H9 (cell line): ENCODE data around the gene CAVIN2. TPM values are rescaled to one million over a fixed set of nuclear protein-coding genes. Genes with fewer than 3 reads are reported as not detected.

Experiments
- DNase-seq: peaks from one replicate; pipeline ENCODE4 v3.0.0-alpha.2; 2017
- H2AFZ ChIP-seq: one replicate; pipeline ENCODE4 v1.6.1; 2013; ENCODE audit warnings: mild to moderate bottlenecking, low read length, control low read depth, moderate library complexity
- H2AK5ac ChIP-seq: 2 replicates; pipeline ENCODE4 v1.6.1; 2013; ENCODE audit warnings: low read length, control low read depth, mixed read lengths; ENCODE audit not compliant: insufficient read length
- H2BK120ac ChIP-seq: one replicate; pipeline ENCODE4 v1.6.1; 2013; ENCODE audit warnings: low read depth, mild to moderate bottlenecking, low read length, control low read depth, inconsistent platforms; ENCODE audit not compliant: poor library complexity, severe bottlenecking
- H2BK12ac ChIP-seq: 2 replicates; pipeline ENCODE4 v1.6.1; 2013; ENCODE audit warnings: low read length, control low read depth, mixed read lengths, low read depth; ENCODE audit not compliant: insufficient read length
- H2BK15ac ChIP-seq: 2 replicates; pipeline ENCODE4 v1.6.1; 2013; ENCODE audit warnings: low read depth, low read length, control low read depth
- H2BK20ac ChIP-seq: one replicate; pipeline ENCODE4 v1.6.1; 2013; ENCODE audit warnings: low read depth, mild to moderate bottlenecking, low read length, control low read depth, inconsistent platforms; ENCODE audit not compliant: poor library complexity, severe bottlenecking
- H2BK5ac ChIP-seq: 2 replicates; pipeline ENCODE4 v1.6.1; 2013; ENCODE audit warnings: low read length, control low read depth, mixed read lengths; ENCODE audit not compliant: insufficient read length
- H3K14ac ChIP-seq: 2 replicates; pipeline ENCODE4 v1.6.1; 2013; ENCODE audit warnings: low read length, control low read depth; ENCODE audit not compliant: insufficient read depth
- H3K18ac ChIP-seq: 2 replicates; pipeline ENCODE4 v1.6.1; 2013; ENCODE audit warnings: low read depth, mild to moderate bottlenecking, mixed read lengths, low read length, control low read depth; ENCODE audit not compliant: insufficient read length
- H3K23ac ChIP-seq: 2 replicates; pipeline ENCODE4 v1.6.1; 2013; ENCODE audit warnings: low read length, control low read depth, mixed read lengths, low read depth; ENCODE audit not compliant: insufficient read length
- H3K23me2 ChIP-seq: 2 replicates; pipeline ENCODE4 v1.6.1; 2013; ENCODE audit warnings: low read depth, mild to moderate bottlenecking, mixed read lengths, low read length, control low read depth; ENCODE audit not compliant: insufficient read length, poor library complexity, severe bottlenecking
- H3K27ac ChIP-seq: 2 replicates; pipeline ENCODE4 v1.5.1; 2013; ENCODE audit warnings: low read length, control low read depth, mixed read lengths, low read depth; ENCODE audit not compliant: insufficient read length
- H3K27me3 ChIP-seq: 2 replicates; pipeline ENCODE4 v1.6.1; 2013; ENCODE audit warnings: low read length, control low read depth, inconsistent platforms; ENCODE audit not compliant: insufficient read depth
- H3K4ac ChIP-seq: 2 replicates; pipeline ENCODE4 v1.6.1; 2013; ENCODE audit warnings: low read depth, mild to moderate bottlenecking, control low read depth, inconsistent platforms, low read length, moderate library complexity
- H3K4me1 ChIP-seq: 2 replicates; pipeline ENCODE4 v1.6.1; 2013; ENCODE audit warnings: low read length, control low read depth, inconsistent platforms; ENCODE audit not compliant: insufficient read depth
- H3K4me2 ChIP-seq: 2 replicates; pipeline ENCODE4 v1.6.1; 2013; ENCODE audit warnings: low read length, control low read depth, mixed read lengths; ENCODE audit not compliant: insufficient read length, insufficient read depth
- H3K56ac ChIP-seq: 2 replicates; pipeline ENCODE4 v1.6.1; 2013; ENCODE audit warnings: low read depth, mild to moderate bottlenecking, mixed read lengths, low read length, control low read depth; ENCODE audit not compliant: insufficient read length
- H3K79me1 ChIP-seq: 2 replicates; pipeline ENCODE4 v1.6.1; 2013; ENCODE audit warnings: low read depth, mild to moderate bottlenecking, moderate library complexity, low read length, control low read depth, inconsistent platforms; ENCODE audit not compliant: insufficient read depth, poor library complexity, severe bottlenecking
- H3K79me2 ChIP-seq: 2 replicates; pipeline ENCODE4 v1.6.1; 2013; ENCODE audit warnings: low read length, control low read depth, inconsistent platforms; ENCODE audit not compliant: insufficient read depth
- H3K9ac ChIP-seq: 2 replicates; pipeline ENCODE4 v1.6.1; 2013; ENCODE audit warnings: low read length, control low read depth, mixed read lengths; ENCODE audit not compliant: insufficient read length; ENCODE audit errors: extremely low read depth
- H3K9me3 ChIP-seq: one replicate; pipeline ENCODE4 v1.6.1; 2013; ENCODE audit warnings: low read depth, low read length, inconsistent platforms; ENCODE audit not compliant: control insufficient read depth
- H3T11ph ChIP-seq: one replicate; pipeline ENCODE4 v1.6.1; 2013; ENCODE audit warnings: mild to moderate bottlenecking, low read length, control low read depth, inconsistent platforms
- H4K20me1 ChIP-seq: one replicate; pipeline ENCODE4 v1.6.1; 2013; ENCODE audit not compliant: control insufficient read depth, insufficient read length, insufficient read depth
- H4K5ac ChIP-seq: 2 replicates; pipeline ENCODE4 v1.6.1; 2013; ENCODE audit warnings: low read depth, mild to moderate bottlenecking, mixed read lengths, low read length, control low read depth; ENCODE audit not compliant: insufficient read length
- H4K8ac ChIP-seq: replicated peaks from 2 replicates; pipeline ENCODE4 v1.6.1; 2013; ENCODE audit warnings: low read length, control low read depth, mixed read lengths, low read depth; ENCODE audit not compliant: insufficient read length
- H4K91ac ChIP-seq: 2 replicates; pipeline ENCODE4 v1.6.1; 2013; ENCODE audit warnings: low read depth, mild to moderate bottlenecking, moderate library complexity, mixed read lengths, low read length, control low read depth; ENCODE audit not compliant: insufficient read length
- H3K27ac Mint-ChIP-seq, 3 experiments: 2 replicates in 2 of 3; 3 replicates in 1 of 3; pipeline ENCODE4 v1.8.0; 2020 to 2021; ENCODE audit warnings: mixed read lengths in 3 of 3, mild to moderate bottlenecking in 1 of 3, moderate library complexity in 1 of 3
- H3K27me3 Mint-ChIP-seq: 2 replicates; pipeline ENCODE4 v1.8.0; 2021; ENCODE audit warnings: low read depth, mild to moderate bottlenecking, moderate library complexity, mixed read lengths
- H3K36me3 Mint-ChIP-seq, 3 experiments: 2 replicates in 2 of 3; 3 replicates in 1 of 3; pipeline ENCODE4 v1.8.0; 2020 to 2021; ENCODE audit warnings: low read depth in 3 of 3, mixed read lengths in 3 of 3; ENCODE audit not compliant: insufficient read depth in 1 of 3
- H3K4me1 Mint-ChIP-seq, 2 experiments: 2 replicates each; pipeline ENCODE4 v1.8.0; 2020; ENCODE audit warnings: mixed read lengths in 2 of 2
- H3K4me3 Mint-ChIP-seq, 2 experiments: 2 replicates in 1 of 2; 3 replicates in 1 of 2; pipeline ENCODE4 v1.8.0; 2020 to 2021; ENCODE audit warnings: mild to moderate bottlenecking in 2 of 2, mixed read lengths in 2 of 2, moderate library complexity in 1 of 2
- H3K9me3 Mint-ChIP-seq, 2 experiments: 2 replicates in 1 of 2; 3 replicates in 1 of 2; pipeline ENCODE4 v1.8.0; 2020; ENCODE audit warnings: mild to moderate bottlenecking in 2 of 2, mixed read lengths in 2 of 2, moderate library complexity in 1 of 2
- CTCF ChIP-seq: fragments of 200-600 bp; sonication (generic); conservative IDR thresholded peaks from 3 replicates; pipeline ENCODE4 v1.8.0; 2021; ENCODE audit warnings: antibody characterized with exemption, mild to moderate bottlenecking
- WGBS: extraction: QIAGEN DNeasy Blood & Tissue Kit; methylation state at CpG from one replicate; pipeline ENCODE4 v1.1.7; 2013; ENCODE audit warnings: missing lambda C conversion rate, low lambda C conversion rate, mixed read lengths; ENCODE audit not compliant: insufficient read length; ENCODE audit errors: extremely low coverage; 5-methylcytosine and 5-hydroxymethylcytosine counted together
- total RNA-seq: library from RNA; stranded (reverse); gene quantifications from 2 replicates; pipeline ENCODE4 v1.2.1, GENCODE V29; 2021

CAVIN2 gene
- total RNA-seq, 1 experiment from 2014 or later: not detected

- Histone ChIP-seq H3K4me2 (no peak overlapping the region), H4K8ac (no peak overlapping the region), H3K14ac (no peak overlapping the region), H2AK5ac (no peak overlapping the region), H2BK15ac (no peak overlapping the region), H3K27me3 (no peaks in the 10 kb centered on the region), H2BK12ac (no peak overlapping the region), H3K18ac (no peak overlapping the region), H2AFZ (no peak overlapping the region), H3K9me3 (no peaks in the 10 kb centered on the region), H3K4me1 (no peaks in the 10 kb centered on the region), H2BK20ac (no peak overlapping the region), H4K91ac (no peak overlapping the region), H2BK5ac (no peak overlapping the region), H3T11ph (no peak overlapping the region), H3K79me2 (no peaks in the 10 kb centered on the region), H3K27ac (no peak overlapping the region), H4K5ac (no peak overlapping the region), H2BK120ac (no peak overlapping the region), H3K23me2 (no peaks in the 10 kb centered on the region), H3K4ac (no peak overlapping the region), H3K23ac (no peak overlapping the region), H3K56ac (no peak overlapping the region), H4K20me1 (no peaks in the 10 kb centered on the region), H3K9ac (no peak overlapping the region), H3K79me1 (no peaks in the 10 kb centered on the region)
- TF ChIP-seq CTCF: no peak
- no peak for DNase-seq
- whole genome bisulfite sequencing: no CpG with 5 or more reads among the region's 2 CpGs
- Mint-ChIP-seq H3K4me1 (no peaks in the 10 kb centered on the region; a peak in 1 of 4 replicates), H3K27me3 (no peaks in the 10 kb centered on the region), H3K27ac (no peak overlapping the region), H3K36me3 (0 out of 7 replicates have a peak, but pooled peaks cover 0 to 3% (median 0%) of the 10 kb centered on the region in 3 experiments), H3K9me3 (no peaks in the 10 kb centered on the region), H3K4me3 (no peak overlapping the region)
Observed at GRCh38 chr2:191875859-191876258, 29.0 kb upstream of the CAVIN2 start.
